Astrocyte (in vitro differentiated cells and primary cell): ENCODE results near the gene C19orf25. TPM values are rescaled to one million over a fixed set of nuclear protein-coding genes. Genes with fewer than 3 reads are reported as not detected.

Source experiments
- DNase-seq: peaks from one replicate; pipeline ENCODE4 v3.0.0-alpha.2; 2010; ENCODE audit warnings: low read depth
- FAIRE-seq: peaks from 2 replicates; lab custom pipeline; 2011; peaks lifted over from hg19 to GRCh38; lab: Jason Lieb, UNC
- H2AFZ ChIP-seq: 2 replicates; pipeline ENCODE4 v1.6.0; 2012; ENCODE audit warnings: low read depth, low read length, inconsistent platforms
- H3K27ac ChIP-seq: 2 replicates; pipeline ENCODE4 v1.5.1; 2011; ENCODE audit warnings: low read depth, low read length, inconsistent platforms
- H3K27me3 ChIP-seq: 2 replicates; pipeline ENCODE4 v1.6.0; 2011; ENCODE audit warnings: low read length, inconsistent platforms; ENCODE audit not compliant: insufficient read depth
- H3K36me3 ChIP-seq: 2 replicates; pipeline ENCODE4 v1.5.1; 2011; ENCODE audit warnings: low read length, inconsistent platforms; ENCODE audit not compliant: insufficient read depth
- H3K4me1 ChIP-seq: 2 replicates; pipeline ENCODE4 v1.5.1; 2011; ENCODE audit warnings: low read length, inconsistent platforms; ENCODE audit not compliant: insufficient read depth
- H3K4me2 ChIP-seq: 2 replicates; pipeline ENCODE4 v1.6.0; 2012; ENCODE audit warnings: low read length, inconsistent platforms
- H3K4me3 ChIP-seq: 2 replicates; pipeline ENCODE4 v1.5.1; 2011; ENCODE audit warnings: low read depth, mild to moderate bottlenecking, low read length, inconsistent platforms; ENCODE audit not compliant: insufficient read depth
- H3K79me2 ChIP-seq: 2 replicates; pipeline ENCODE4 v1.6.0; 2012; ENCODE audit warnings: mild to moderate bottlenecking, low read length, inconsistent platforms; ENCODE audit not compliant: insufficient read depth
- H3K9ac ChIP-seq: 2 replicates; pipeline ENCODE4 v1.6.0; 2012; ENCODE audit warnings: mild to moderate bottlenecking, low read length, inconsistent platforms
- H3K9me3 ChIP-seq: 2 replicates; pipeline ENCODE4 v1.5.1; 2012; ENCODE audit warnings: low read depth, mild to moderate bottlenecking, low read length, inconsistent platforms; ENCODE audit not compliant: insufficient read depth
- H4K20me1 ChIP-seq: 2 replicates; pipeline ENCODE4 v1.6.0; 2012; ENCODE audit warnings: low read length, inconsistent platforms; ENCODE audit not compliant: insufficient read depth
- H3K27ac Mint-ChIP-seq: one replicate; pipeline ENCODE4 v1.8.0; 2021; ENCODE audit warnings: mild to moderate bottlenecking, mixed read lengths; ENCODE audit not compliant: unreplicated experiment
- H3K27me3 Mint-ChIP-seq: one replicate; pipeline ENCODE4 v1.8.0; 2021; ENCODE audit warnings: low read depth, mixed read lengths; ENCODE audit not compliant: unreplicated experiment
- H3K36me3 Mint-ChIP-seq: one replicate; pipeline ENCODE4 v1.8.0; 2021; ENCODE audit warnings: low read depth, mixed read lengths; ENCODE audit not compliant: unreplicated experiment
- H3K4me1 Mint-ChIP-seq: one replicate; pipeline ENCODE4 v1.8.0; 2021; ENCODE audit warnings: low read depth, mixed read lengths; ENCODE audit not compliant: unreplicated experiment
- H3K4me3 Mint-ChIP-seq: one replicate; pipeline ENCODE4 v1.8.0; 2021; ENCODE audit warnings: mild to moderate bottlenecking, moderate library complexity, mixed read lengths; ENCODE audit not compliant: unreplicated experiment
- H3K9me3 Mint-ChIP-seq: one replicate; pipeline ENCODE4 v1.8.0; 2021; ENCODE audit warnings: mild to moderate bottlenecking, mixed read lengths; ENCODE audit not compliant: unreplicated experiment
- CTCF ChIP-seq: IDR thresholded peaks from 2 replicates; pipeline ENCODE4 v1.5.1; 2011; ENCODE audit warnings: low read depth, mild to moderate bottlenecking, inconsistent platforms, low read length, moderate library complexity; ENCODE audit not compliant: insufficient read depth
- EZH2 ChIP-seq: IDR thresholded peaks from 2 replicates; pipeline ENCODE4 v1.6.1; 2012; ENCODE audit warnings: mild to moderate bottlenecking, low read length, inconsistent platforms; ENCODE audit not compliant: insufficient read depth
- total RNA-seq: library from RNA; stranded (reverse); gene quantifications from 2 replicates; pipeline ENCODE4 v1.2.1, GENCODE V29; 2021

The C19orf25 gene
- total RNA-seq, 1 donor from 2014 or later = 32.4 TPM

- TF ChIP-seq CTCF (no peak), EZH2 (no peak)
These were observed 33.9 kb upstream of the C19orf25 start, which contains the start of gene ADAMTSL5 for GRCh38 chr19:1512671-1513498. ADAMTSL5 (minus strand) TSS chr19:1513019; CDS start chr19:1510943, 2,076 bp downstream.

GRCh38 chr19:1511318-1512317 lies 32.6 kb upstream of the C19orf25 start:
- peaks cover 3% of the 10 kb centered on the region for H3K36me3 Mint-ChIP-seq
- H3K27ac Mint-ChIP-seq = no peak overlapping the region

More at GRCh38 chr19:1512671-1513498, 33.9 kb upstream of the C19orf25 start, which contains the start of gene ADAMTSL5:
- H3K9ac ChIP-seq = peak within 1 kb of the TSS; percentile 62
- no peak within 1 kb of the TSS for H3K27ac ChIP-seq
- peak within 1 kb of the TSS; percentile 47 for H2AFZ ChIP-seq
- Mint-ChIP-seq H3K27ac (no peak within 1 kb of the TSS), H3K36me3 (peaks cover under 1% of the 10 kb centered on the region), H3K4me3 (peak within 1 kb of the TSS; percentile 79), H3K9me3 (no peaks in the 10 kb centered on the region), H3K4me1 (no peaks in the 10 kb centered on the region), H3K27me3 (peaks cover 12% of the 10 kb centered on the region)
- peaks cover 4% of the 10 kb centered on the region for H3K4me1 ChIP-seq
- peak within 1 kb of the TSS; percentile 51 for H3K4me3 ChIP-seq
- no peaks in the 10 kb centered on the region for H3K79me2 ChIP-seq
- H3K4me2 ChIP-seq = peak within 1 kb of the TSS; percentile 82
- no peaks in the 10 kb centered on the region for H3K36me3 ChIP-seq
- peaks cover 2% of the 10 kb centered on the region for H3K27me3 ChIP-seq
- DNase-seq (no peak), FAIRE-seq (no peak)
- peaks cover 9% of the 10 kb centered on the region for H3K9me3 ChIP-seq
- H4K20me1 ChIP-seq = no peaks in the 10 kb centered on the region

More at GRCh38 chr19:1511318-1512317, 32.6 kb upstream of the C19orf25 start:
- Histone ChIP-seq H3K4me2 (no peak overlapping the region), H3K79me2 (no peaks in the 10 kb centered on the region), H3K9ac (no peak overlapping the region), H3K27ac (no peak overlapping the region), H3K4me3 (no peak overlapping the region), H3K4me1 (peaks cover 4% of the 10 kb centered on the region), H4K20me1 (no peaks in the 10 kb centered on the region), H3K36me3 (no peaks in the 10 kb centered on the region), H3K9me3 (peaks cover 9% of the 10 kb centered on the region), H3K27me3 (peaks cover 2% of the 10 kb centered on the region), H2AFZ (no peak overlapping the region)
- peaks cover 7% of the 10 kb centered on the region for H3K27me3 Mint-ChIP-seq
- H3K4me3 Mint-ChIP-seq = peak overlapping the region; percentile 79
- H3K9me3 Mint-ChIP-seq = peaks cover 4% of the 10 kb centered on the region
- FAIRE-seq (no peak), DNase-seq (no peak)
- no peaks in the 10 kb centered on the region for H3K4me1 Mint-ChIP-seq
- TF ChIP-seq EZH2 = no peak
- no peak for TF ChIP-seq CTCF
